NB4 (cell line): ENCODE measurements around the gene CD93.

Source experiments
- POLR2A ChIP-seq: IDR thresholded peaks from 2 replicates; pipeline ENCODE4 v1.6.1; 2011; ENCODE audit warnings: mild to moderate bottlenecking; ENCODE audit not compliant: insufficient read length; ENCODE audit errors: extremely low read depth
- TF ChIP-seq, protein P1 (sequence below): IDR thresholded peaks from one replicate; pipeline ENCODE4 v1.5.1; 2012; ENCODE audit warnings: low read depth, low read length

DNA sequence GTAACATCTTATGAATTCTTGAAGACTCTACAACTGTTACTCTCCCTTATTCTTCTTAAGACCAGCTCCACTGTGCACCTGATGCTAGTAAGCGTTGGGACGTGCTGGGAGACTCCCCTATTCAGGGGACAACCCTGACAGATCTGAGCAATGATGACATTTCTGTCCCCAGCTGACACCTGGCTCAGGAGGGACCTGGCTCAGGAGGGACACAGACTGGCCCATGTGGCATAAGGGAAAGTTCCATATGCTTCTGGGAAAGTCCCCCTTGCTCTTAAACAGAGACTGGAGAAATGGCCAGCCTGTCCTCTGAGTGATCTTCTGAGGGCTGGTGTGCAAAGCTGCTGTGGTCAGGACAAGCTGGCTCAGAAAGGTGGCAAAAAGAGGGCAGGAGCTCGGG is 10.0 kb upstream of the CD93 start:
- TF ChIP-seq, protein P1, sequence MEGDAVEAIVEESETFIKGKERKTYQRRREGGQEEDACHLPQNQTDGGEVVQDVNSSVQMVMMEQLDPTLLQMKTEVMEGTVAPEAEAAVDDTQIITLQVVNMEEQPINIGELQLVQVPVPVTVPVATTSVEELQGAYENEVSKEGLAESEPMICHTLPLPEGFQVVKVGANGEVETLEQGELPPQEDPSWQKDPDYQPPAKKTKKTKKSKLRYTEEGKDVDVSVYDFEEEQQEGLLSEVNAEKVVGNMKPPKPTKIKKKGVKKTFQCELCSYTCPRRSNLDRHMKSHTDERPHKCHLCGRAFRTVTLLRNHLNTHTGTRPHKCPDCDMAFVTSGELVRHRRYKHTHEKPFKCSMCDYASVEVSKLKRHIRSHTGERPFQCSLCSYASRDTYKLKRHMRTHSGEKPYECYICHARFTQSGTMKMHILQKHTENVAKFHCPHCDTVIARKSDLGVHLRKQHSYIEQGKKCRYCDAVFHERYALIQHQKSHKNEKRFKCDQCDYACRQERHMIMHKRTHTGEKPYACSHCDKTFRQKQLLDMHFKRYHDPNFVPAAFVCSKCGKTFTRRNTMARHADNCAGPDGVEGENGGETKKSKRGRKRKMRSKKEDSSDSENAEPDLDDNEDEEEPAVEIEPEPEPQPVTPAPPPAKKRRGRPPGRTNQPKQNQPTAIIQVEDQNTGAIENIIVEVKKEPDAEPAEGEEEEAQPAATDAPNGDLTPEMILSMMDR = no peak
- TF ChIP-seq POLR2A = no peak
